K562 treated with DMSO at 1 percent for 24 hours (cell line): Measurements from ENCODE around the gene MORC1. TPM values are rescaled to one million over a fixed set of nuclear protein-coding genes. Genes with fewer than 3 reads are reported as not detected.

Experiments used
- total RNA-seq: library from RNA; unstranded; fragments of 300-600 nt; gene quantifications from 2 replicates; pipeline ENCODE4 v1.2.3, GENCODE V29; 2022; ENCODE audit warnings: low read depth; ENCODE audit not compliant: insufficient read depth

MORC1 gene
- total RNA-seq = 0.57 and 0.71 TPM in 2 replicates

GRCh38 chr3:109117939-109118338 lies at the start of gene MORC1:
TSS of gene MORC1 (minus strand) at chr3:109118134. CDS start at chr3:109118059, 75 bp downstream.

GRCh38 chr3:109136523-109136922 lies 18.6 kb upstream of the MORC1 start, which contains the start of gene C3orf85:
TSS of gene C3orf85 (plus strand) at chr3:109136719. CDS start at chr3:109136848, 129 bp downstream.

DNA sequence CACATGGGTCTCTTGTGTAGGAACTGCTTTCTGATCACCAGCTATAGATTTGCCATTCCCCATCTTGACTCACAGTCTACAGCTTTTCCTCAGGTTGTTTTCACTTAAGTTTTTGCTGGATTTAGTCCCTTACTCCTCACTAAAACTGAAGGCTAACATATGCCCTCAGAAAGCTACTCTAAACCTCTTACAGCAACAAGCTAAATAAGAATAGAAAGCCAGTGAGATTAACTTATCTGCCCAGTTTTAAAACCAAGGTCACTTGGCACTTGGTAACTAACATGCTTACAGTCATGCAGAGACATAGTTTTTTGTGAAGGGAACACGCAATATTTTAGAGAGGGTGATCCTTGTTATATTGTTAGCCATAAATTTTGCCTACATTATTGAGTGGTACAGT lies 164.2 kb downstream of the MORC1 start, which contains the start of gene GUCA1C:
GUCA1C (minus strand) TSS at position 180 of the 400 bp plus-strand sequence; CDS start at position 63, 117 bp downstream.

Other genes starting within 250 kb of the MORC1 start
- not detected in 2 replicates for gene GUCA1C, start 164.3 kb downstream of the MORC1 start, total RNA-seq
- not detected in 2 replicates for gene C3orf85, start 18.6 kb upstream of the MORC1 start, total RNA-seq
- gene DPPA2, start 198.4 kb upstream of the MORC1 start, total RNA-seq = not detected in 2 replicates
- not detected in 2 replicates for gene DPPA4, start 219.4 kb upstream of the MORC1 start, total RNA-seq